AG04450 (cell line): Measurements from ENCODE around the gene GPLD1. TPM values are rescaled to one million over a fixed set of nuclear protein-coding genes. Genes with fewer than 3 reads are reported as not detected.

Experiments used
- CTCF ChIA-PET: fragments of 300-600, 350-600 bp; formaldehyde crosslinking; extraction: SDS; loops from one replicate; lab custom pipeline; 2022; ENCODE audit warnings: antibody characterized with exemption, inconsistent platforms; lab: Charles Lee
- POLR2A ChIA-PET: fragments of 350-600 bp; formaldehyde crosslinking; extraction: SDS; loops from one replicate; lab custom pipeline; 2021; ENCODE audit warnings: antibody characterized with exemption, inconsistent platforms; lab: Yijun Ruan, JAX
- DNase-seq: peaks from one replicate; pipeline ENCODE4 v3.0.0-alpha.2; 2011; ENCODE audit warnings: low read depth, low spot score
- H3K27ac ChIP-seq: one replicate; pipeline ENCODE4 v1.5.1; 2012; ENCODE audit warnings: low read depth, low read length, control low read depth
- H3K27me3 ChIP-seq: one replicate; pipeline ENCODE4 v1.6.0; 2012; ENCODE audit warnings: low read length; ENCODE audit not compliant: control insufficient read depth, insufficient read depth
- H3K4me3 ChIP-seq: 2 replicates; pipeline ENCODE4 v1.5.1; 2011; ENCODE audit warnings: mild to moderate bottlenecking, low read depth, low read length, control low read depth
- H3K9me3 ChIP-seq: 2 replicates; pipeline ENCODE4 v1.5.1; 2012; ENCODE audit warnings: low read length; ENCODE audit not compliant: control insufficient read depth, insufficient read depth
- CTCF ChIP-seq: IDR thresholded peaks from 2 replicates; pipeline ENCODE4 v1.5.1; 2011; ENCODE audit warnings: low read depth, low read length, control low read depth, inconsistent platforms
- polyA plus RNA-seq: library from polyadenylated mRNA; depleted of rRNA; stranded (reverse); fragments of >200 nt; gene quantifications from 2 replicates; pipeline ENCODE4 v1.2.3, GENCODE V29; 2011

GPLD1 gene
- polyA plus RNA-seq, 1 experiment: 0.04 TPM

GRCh38 chr6:24441599-24441904 lies 47.8 kb downstream of the GPLD1 start:
- CTCF ChIA-PET: interaction anchor here (1.2 to 2.3 kb wide), 2 partner anchors 11 to 17 kb away, joined by 4 to 15 read pairs; no protein-coding TSS in a partner anchor
- Histone ChIP-seq H3K4me3 (no peak overlapping the region), H3K27me3 (no peaks in the 10 kb centered on the region), H3K9me3 (no peaks in the 10 kb centered on the region), H3K27ac (no peak overlapping the region)
- no peak for TF ChIP-seq CTCF
- no peak for DNase-seq
- POLR2A ChIA-PET: no interaction called here

- no peak overlapping the region for H3K27ac ChIP-seq
- no peak for TF ChIP-seq CTCF
- DNase-seq: no peak
- ChIA-PET POLR2A (no interaction called here), CTCF (interaction anchor here (0.6 to 2.3 kb wide), 3 partner anchors 11 to 108 kb away, joined by 4 to 15 read pairs (median 8); no protein-coding TSS in a partner anchor)
- H3K27me3 ChIP-seq: no peaks in the 10 kb centered on the region
- H3K9me3 ChIP-seq: no peaks in the 10 kb centered on the region
- no peak overlapping the region for H3K4me3 ChIP-seq
Measured at GRCh38 chr6:24440897-24441598, 48.3 kb downstream of the GPLD1 start.

- POLR2A ChIA-PET: no interaction called here
- H3K27me3 ChIP-seq: no peaks in the 10 kb centered on the region
- DNase-seq: no peak
- H3K27ac ChIP-seq: no peak overlapping the region
- no peaks in the 10 kb centered on the region for H3K9me3 ChIP-seq
- TF ChIP-seq CTCF: no peak
- no peak overlapping the region for H3K4me3 ChIP-seq
- CTCF ChIA-PET: interaction anchor here (0.8 to 2.3 kb wide), 2 partner anchors 8 to 10 kb away, joined by 3 to 15 read pairs; no protein-coding TSS in a partner anchor
Measured at GRCh38 chr6:24439858-24440539, 49.4 kb downstream of the GPLD1 start.

GRCh38 chr6:24436979-24437378 lies 52.4 kb downstream of the GPLD1 start:
- POLR2A ChIA-PET: no interaction called here
- no peaks in the 10 kb centered on the region for H3K27me3 ChIP-seq
- no peak overlapping the region for H3K4me3 ChIP-seq
- CTCF ChIA-PET: no interaction called here
- no peaks in the 10 kb centered on the region for H3K9me3 ChIP-seq
- no peak for TF ChIP-seq CTCF
- DNase-seq: no peak
- H3K27ac ChIP-seq: no peak overlapping the region

- Histone ChIP-seq H3K9me3 (no peaks in the 10 kb centered on the region), H3K27ac (no peak overlapping the region), H3K4me3 (no peak overlapping the region), H3K27me3 (no peaks in the 10 kb centered on the region)
- TF ChIP-seq CTCF: no peak
- ChIA-PET POLR2A (no interaction called here), CTCF (interaction anchor here (0.8 to 3.8 kb wide), 3 partner anchors 7 to 262 kb away, joined by 3 to 24 read pairs (median 3); no protein-coding TSS in a partner anchor)
- DNase-seq: no peak
Measured at GRCh38 chr6:24432611-24433010, 56.8 kb downstream of the GPLD1 start.
